Measurements from ENCODE around the gene TMX3. TPM values are rescaled to one million over a fixed set of nuclear protein-coding genes. Genes with fewer than 3 reads are reported as not detected.

TMX3 gene
- total RNA-seq, 1 experiment from 2014 or later: 39.5 TPM

GRCh38 chr18:68694316-68694715 is 20.6 kb downstream of the TMX3 start:
- Mint-ChIP-seq H3K9me3 (no peaks in the 10 kb centered on the region), H3K4me3 (no peak overlapping the region), H3K4me1 (no peaks in the 10 kb centered on the region), H3K36me3 (ENCODE audit: insufficient read depth in 1 of 3, low read depth in 3 of 3) (peaks cover 26 to 48% (median 42%) of the 10 kb centered on the region in 3 experiments), H3K27me3 (ENCODE audit: low read depth) (no peaks in the 10 kb centered on the region), H3K27ac (no peak overlapping the region)
- Histone ChIP-seq H3K9me3 (ENCODE audit: control insufficient read depth, low read depth, low read length) (no peaks in the 10 kb centered on the region), H2BK20ac (ENCODE audit: low read depth, low read length, poor library complexity, severe bottlenecking) (no peak overlapping the region), H3K18ac (ENCODE audit: insufficient read length, low read depth, low read length) (no peak overlapping the region), H3K27ac (ENCODE audit: insufficient read length, low read depth, low read length) (no peak overlapping the region), H3K4ac (ENCODE audit: low read depth, low read length) (no peak overlapping the region), H2BK120ac (ENCODE audit: low read depth, low read length, poor library complexity, severe bottlenecking) (no peak overlapping the region), H2AFZ (ENCODE audit: low read length) (no peak overlapping the region), H2BK12ac (ENCODE audit: insufficient read length, low read depth, low read length) (no peak overlapping the region), H3K14ac (ENCODE audit: insufficient read depth, low read length) (no peak overlapping the region), H3K4me2 (ENCODE audit: insufficient read depth, insufficient read length, low read length) (no peak overlapping the region), H3K9ac (ENCODE audit: extremely low read depth, insufficient read length, low read length) (no peak overlapping the region), H3T11ph (ENCODE audit: low read length) (no peak overlapping the region), H3K79me1 (ENCODE audit: insufficient read depth, low read depth, low read length, poor library complexity, severe bottlenecking) (no peaks in the 10 kb centered on the region), H2AK5ac (ENCODE audit: insufficient read length, low read length) (no peak overlapping the region), H4K5ac (ENCODE audit: insufficient read length, low read depth, low read length) (no peak overlapping the region), H3K27me3 (ENCODE audit: insufficient read depth, low read length) (no peaks in the 10 kb centered on the region), H3K23ac (ENCODE audit: insufficient read length, low read depth, low read length) (no peak overlapping the region), H3K23me2 (ENCODE audit: insufficient read length, low read depth, low read length, poor library complexity, severe bottlenecking) (no peaks in the 10 kb centered on the region), H2BK5ac (ENCODE audit: insufficient read length, low read length) (no peak overlapping the region), H3K56ac (ENCODE audit: insufficient read length, low read depth, low read length) (no peak overlapping the region), H2BK15ac (ENCODE audit: low read depth, low read length) (no peak overlapping the region), H4K8ac (replicated peaks; ENCODE audit: insufficient read length, low read depth, low read length) (no peak overlapping the region), H3K79me2 (ENCODE audit: insufficient read depth, low read length) (no peaks in the 10 kb centered on the region), H4K20me1 (ENCODE audit: control insufficient read depth, insufficient read depth, insufficient read length) (no peaks in the 10 kb centered on the region), H4K91ac (ENCODE audit: insufficient read length, low read depth, low read length) (no peak overlapping the region), H3K4me1 (ENCODE audit: insufficient read depth, low read length) (no peaks in the 10 kb centered on the region)
- TF ChIP-seq, protein P1, sequence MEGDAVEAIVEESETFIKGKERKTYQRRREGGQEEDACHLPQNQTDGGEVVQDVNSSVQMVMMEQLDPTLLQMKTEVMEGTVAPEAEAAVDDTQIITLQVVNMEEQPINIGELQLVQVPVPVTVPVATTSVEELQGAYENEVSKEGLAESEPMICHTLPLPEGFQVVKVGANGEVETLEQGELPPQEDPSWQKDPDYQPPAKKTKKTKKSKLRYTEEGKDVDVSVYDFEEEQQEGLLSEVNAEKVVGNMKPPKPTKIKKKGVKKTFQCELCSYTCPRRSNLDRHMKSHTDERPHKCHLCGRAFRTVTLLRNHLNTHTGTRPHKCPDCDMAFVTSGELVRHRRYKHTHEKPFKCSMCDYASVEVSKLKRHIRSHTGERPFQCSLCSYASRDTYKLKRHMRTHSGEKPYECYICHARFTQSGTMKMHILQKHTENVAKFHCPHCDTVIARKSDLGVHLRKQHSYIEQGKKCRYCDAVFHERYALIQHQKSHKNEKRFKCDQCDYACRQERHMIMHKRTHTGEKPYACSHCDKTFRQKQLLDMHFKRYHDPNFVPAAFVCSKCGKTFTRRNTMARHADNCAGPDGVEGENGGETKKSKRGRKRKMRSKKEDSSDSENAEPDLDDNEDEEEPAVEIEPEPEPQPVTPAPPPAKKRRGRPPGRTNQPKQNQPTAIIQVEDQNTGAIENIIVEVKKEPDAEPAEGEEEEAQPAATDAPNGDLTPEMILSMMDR (conservative IDR thresholded peaks at IDR 0.05): no peak
- DNase-seq: no peak
- no CpG with 5 or more reads among the region's 11 CpGs for WGBS (ENCODE audit: extremely low coverage, insufficient read length, low lambda C conversion rate)
